ENCODE measurements around the gene PHOX2A. TPM values are rescaled to one million over a fixed set of nuclear protein-coding genes. Genes with fewer than 3 reads are reported as not detected.
"Not testable (repeated sequence)": the region's sequence is repeated elsewhere in the genome, so short reads cannot be mapped to it uniquely, and the experiment has no call there.

The PHOX2A gene
- total RNA-seq (not detected), polyA plus RNA-seq (not detected)
- long read RNA-seq, donor 1, result 0 reads
- long read RNA-seq, donor 2, result 0 reads
- long read RNA-seq, donor 3, result 0 reads

- ATAC-seq (no peak), DNase-seq (no peak)
- H3K4me3 ChIP-seq, result peak within 1 kb of the TSS in 10 of 12 donors; percentile 2 to 43 (median 25)
- no peaks in the 10 kb centered on the region for H3K9me3 ChIP-seq
- TF ChIP-seq CTCF (IDR thresholded peaks at IDR 0.05), result no peak
- H3K36me3 ChIP-seq, result no peaks in the 10 kb centered on the region
- intact Hi-C loops (cut with DNase I), result no loop called here
- peaks cover 31 to 90% (median 73%) of the 10 kb centered on the region in 9 donors for H3K27me3 ChIP-seq
- H3K27ac ChIP-seq, result no peak within 1 kb of the TSS
- H3K4me1 ChIP-seq, result peaks cover 4 to 32% (median 20%) of the 10 kb centered on the region in 12 donors
- 0 to 4% (median 1%) methylated on average over 2 to 37 of the region's 37 CpGs; no CpG with 5 or more reads in 1 of the 4 donors for WGBS, 4 donors
These were observed at the start of gene PHOX2A for GRCh38 chr11:72244060-72244360. PHOX2A (minus strand) TSS chr11:72244176; CDS start chr11:72244004, 172 bp downstream.

GRCh38 chr11:72293391-72293790, 49.4 kb upstream of the PHOX2A start:
- ATAC-seq (no peak), DNase-seq (no peak)
- Histone ChIP-seq H3K27me3 (no peaks in the 10 kb centered on the region), H3K4me3 (no peak overlapping the region), H3K9me3 (no peaks in the 10 kb centered on the region), H3K36me3 (peaks cover 0 to 51% (median 20%) of the 10 kb centered on the region in 9 donors), H3K4me1 (no peaks in the 10 kb centered on the region), H3K27ac (no peak overlapping the region)
- TF ChIP-seq CTCF (IDR thresholded peaks at IDR 0.05), result no peak
- no peak for TF ChIP-seq POLR2A (IDR thresholded peaks at IDR 0.05)
- WGBS, 4 donors, result 92 to 95% (median 95%) methylated on average over 13 to 14 of the region's 14 CpGs
- intact Hi-C loops (cut with DNase I), result loop anchor here in 4 of 10 donors (5.0 to 10.0 kb wide), 3 partner anchors 119 to 139 kb away; partner anchors contain the start of gene CLPB (in 1 of the 4)

- Histone ChIP-seq H3K4me3 (no peak overlapping the region), H3K9me3 (no peaks in the 10 kb centered on the region), H3K27me3 (no peaks in the 10 kb centered on the region), H3K36me3 (peaks cover 0 to 51% (median 18%) of the 10 kb centered on the region in 9 donors), H3K4me1 (no peaks in the 10 kb centered on the region), H3K27ac (no peak overlapping the region)
- ATAC-seq, result no peak
- DNase-seq, result no peak
- TF ChIP-seq POLR2A (IDR thresholded peaks at IDR 0.05) (no peak), CTCF (IDR thresholded peaks at IDR 0.05) (no peak)
- intact Hi-C loops (cut with DNase I), result loop anchor here in 4 of 10 donors (5.0 to 10.0 kb wide), 3 partner anchors 120 to 140 kb away; partner anchors contain the start of gene CLPB (in 1 of the 4)
- WGBS, 4 donors, result 68 to 88% (median 83%) methylated on average over 6 to 8 of the region's 8 CpGs
These were observed 48.3 kb upstream of the PHOX2A start for GRCh38 chr11:72292106-72292785.

GRCh38 chr11:72290741-72291140, 46.8 kb upstream of the PHOX2A start:
- ATAC-seq, H3K4me3 ChIP-seq, H3K27ac ChIP-seq, H3K4me1 ChIP-seq, H3K27me3 ChIP-seq, H3K9me3 ChIP-seq, DNase-seq: not testable (repeated sequence)
- intact Hi-C loops (cut with DNase I), result loop anchor here in 4 of 10 donors (5.0 to 10.0 kb wide), 3 partner anchors 122 to 142 kb away; partner anchors contain the start of gene CLPB (in 1 of the 4)
- peak; percentile 9 to 55 (median 38) for TF ChIP-seq CTCF (IDR thresholded peaks at IDR 0.05)
- H3K36me3 ChIP-seq, result peaks cover 0 to 36% (median 8%) of the 10 kb centered on the region in 9 donors
- 67 to 80% (median 77%) methylated on average over 6 of the region's 6 CpGs for WGBS, 4 donors
